Measurements from ENCODE around the gene STON1.

GRCh38 chr2:48607307-48608014 lies 77.5 kb downstream of the STON1 start:
- TF ChIP-seq CTCF (IDR thresholded peaks at IDR 0.05) (no peak), EZH2 (IDR thresholded peaks at IDR 0.05) (no peak)
